H1 (cell line): ENCODE results near the gene TAS2R5. TPM values are rescaled to one million over a fixed set of nuclear protein-coding genes. Genes with fewer than 3 reads are reported as not detected.

Source experiments
- CTCF ChIA-PET: fragments of 300-600 bp; sonication (Branson Sonifier 250); formaldehyde crosslinking; loops from one replicate; lab custom pipeline; 2021; ENCODE audit not compliant: partially characterized antibody; lab: Charles Lee
- POLR2A ChIA-PET: fragments of 300-600 bp; sonication (Branson Sonifier 250); formaldehyde crosslinking; loops from one replicate; lab custom pipeline; 2021; ENCODE audit warnings: inconsistent platforms; ENCODE audit not compliant: partially characterized antibody; lab: Charles Lee
- DNase-seq, 2 experiments: peaks; one replicate each; pipeline versions ENCODE4 v3.0.0 to v3.0.0-alpha.2; 2010 to 2022; ENCODE audit warnings: low spot score in 2 of 2, low read depth in 1 of 2, mixed read lengths in 1 of 2
- FAIRE-seq: peaks from 2 replicates; lab custom pipeline; 2011; peaks lifted over from hg19 to GRCh38; lab: Jason Lieb, UNC
- H2AFZ ChIP-seq: 2 replicates; pipeline ENCODE4 v1.8.1; 2012; ENCODE audit warnings: low read length, inconsistent platforms
- H2AK5ac ChIP-seq: 2 replicates; pipeline ENCODE4 v1.6.1; 2013; ENCODE audit warnings: low read depth, low read length
- H2BK120ac ChIP-seq: replicated peaks from 2 replicates; pipeline ENCODE3; 2013; ENCODE audit warnings: low read depth, low read length, inconsistent platforms
- H2BK12ac ChIP-seq: 2 replicates; pipeline ENCODE4 v1.6.1; 2013; ENCODE audit warnings: low read depth, low read length
- H2BK15ac ChIP-seq: 2 replicates; pipeline ENCODE4 v1.6.1; 2013; ENCODE audit warnings: low read length
- H2BK20ac ChIP-seq: 2 replicates; pipeline ENCODE4 v1.6.1; 2013; ENCODE audit warnings: low read length
- H2BK5ac ChIP-seq: 2 replicates; pipeline ENCODE4 v1.6.1; 2013; ENCODE audit warnings: low read depth, low read length
- H3K14ac ChIP-seq: 2 replicates; pipeline ENCODE4 v1.6.1; 2013; ENCODE audit warnings: inconsistent platforms; ENCODE audit not compliant: insufficient read length
- H3K18ac ChIP-seq: 2 replicates; pipeline ENCODE4 v1.6.1; 2013; ENCODE audit warnings: low read length; ENCODE audit errors: extremely low read depth
- H3K23ac ChIP-seq: 2 replicates; pipeline ENCODE4 v1.6.1; 2013; ENCODE audit warnings: inconsistent platforms; ENCODE audit not compliant: insufficient read length
- H3K23me2 ChIP-seq: 2 replicates; pipeline ENCODE4 v1.6.1; 2013; ENCODE audit warnings: low read depth, low read length
- H3K27ac ChIP-seq: 2 replicates; pipeline ENCODE4 v1.6.1; 2011; ENCODE audit warnings: low read depth, low read length, inconsistent platforms
- H3K27me3 ChIP-seq, 4 experiments: replicated peaks in 1 of 4; 1 replicate in 1 of 4; 2 replicates in 3 of 4; pipeline versions ENCODE4 v1.6.1 to v1.8.1; 2011 to 2013; ENCODE audit warnings: low read length in 3 of 4, mild to moderate bottlenecking in 3 of 4, inconsistent platforms in 2 of 4, mixed read lengths in 2 of 4, moderate library complexity in 1 of 4; ENCODE audit not compliant: control insufficient read depth in 3 of 4, insufficient read depth in 3 of 4; ENCODE audit errors: extremely low read depth in 1 of 4
- H3K36me3 ChIP-seq, 4 experiments: 2 replicates each; pipeline versions ENCODE4 v1.6.1 to v1.8.1; 2011 to 2013; ENCODE audit warnings: mild to moderate bottlenecking in 4 of 4, low read length in 3 of 4, moderate library complexity in 2 of 4, control low read depth in 1 of 4, inconsistent platforms in 1 of 4; ENCODE audit not compliant: insufficient read depth in 4 of 4, control insufficient read depth in 2 of 4
- H3K4ac ChIP-seq: replicated peaks from 2 replicates; pipeline ENCODE3; 2013; ENCODE audit warnings: low read length, low read depth, mixed read lengths, inconsistent platforms; ENCODE audit not compliant: insufficient read length
- H3K4me1 ChIP-seq, 4 experiments: replicated peaks in 1 of 4; 1 replicate in 1 of 4; 2 replicates in 3 of 4; pipeline versions ENCODE4 v1.6.1 to v1.8.1; 2011 to 2013; ENCODE audit warnings: low read length in 3 of 4, inconsistent platforms in 2 of 4, mixed read lengths in 1 of 4; ENCODE audit not compliant: insufficient read depth in 4 of 4, control insufficient read depth in 3 of 4
- H3K4me2 ChIP-seq, 2 experiments: 2 replicates each; pipeline versions ENCODE4 v1.6.1 to v1.8.1; 2011 to 2013; ENCODE audit warnings: low read depth in 2 of 2, low read length in 2 of 2, control low read depth in 1 of 2, inconsistent platforms in 1 of 2, mild to moderate bottlenecking in 1 of 2; ENCODE audit not compliant: insufficient read depth in 1 of 2
- H3K4me3 ChIP-seq, 4 experiments: fragments of 200-600, 300-600 bp in 1 of 4; sonication (generic), shearing (Covaris generic), sonication (Bioruptor Twin) in 1 of 4; 2 replicates each; pipeline versions ENCODE4 v1.5.1 to v1.8.1; 2011 to 2016; ENCODE audit warnings: low read length in 4 of 4, low read depth in 3 of 4, control low read depth in 2 of 4, inconsistent platforms in 2 of 4, mild to moderate bottlenecking in 2 of 4, mixed read lengths in 1 of 4, moderate library complexity in 1 of 4; ENCODE audit not compliant: insufficient read depth in 2 of 4; ENCODE audit errors: extremely low read depth in 1 of 4
- H3K56ac ChIP-seq: replicated peaks from 2 replicates; pipeline ENCODE3; 2013; ENCODE audit warnings: low read depth, mild to moderate bottlenecking, mixed read lengths, low read length, inconsistent platforms; ENCODE audit not compliant: insufficient read length
- H3K79me1 ChIP-seq: 2 replicates; pipeline ENCODE4 v1.6.1; 2013; ENCODE audit warnings: low read depth, low read length, control low read depth
- H3K79me2 ChIP-seq, 2 experiments: 2 replicates each; pipeline versions ENCODE4 v1.6.1 to v1.8.1; 2012 to 2013; ENCODE audit warnings: low read length in 2 of 2, mild to moderate bottlenecking in 2 of 2, inconsistent platforms in 1 of 2; ENCODE audit not compliant: insufficient read depth in 2 of 2, control insufficient read depth in 1 of 2
- H3K9ac ChIP-seq, 4 experiments: replicated peaks in 1 of 4; 1 replicate in 1 of 4; 2 replicates in 3 of 4; pipeline versions ENCODE4 v1.6.1 to v1.8.1; 2011 to 2013; ENCODE audit warnings: low read depth in 3 of 4, low read length in 3 of 4, control low read depth in 2 of 4, mild to moderate bottlenecking in 2 of 4, moderate library complexity in 2 of 4, inconsistent platforms in 1 of 4; ENCODE audit errors: extremely low read depth in 1 of 4
- H3K9me3 ChIP-seq, 2 experiments: 2 replicates each; pipeline versions ENCODE4 v1.6.1 to v1.8.1; 2012 to 2013; ENCODE audit warnings: mild to moderate bottlenecking in 2 of 2, moderate library complexity in 2 of 2, control low read depth in 1 of 2, inconsistent platforms in 1 of 2, low read depth in 1 of 2, low read length in 1 of 2, mixed read lengths in 1 of 2; ENCODE audit not compliant: insufficient read depth in 2 of 2
- H4K20me1 ChIP-seq, 2 experiments: replicated peaks in 1 of 2; 2 replicates each; pipeline versions ENCODE3 to v1.8.1; 2011 to 2013; ENCODE audit warnings: inconsistent platforms in 2 of 2, low read length in 2 of 2, mild to moderate bottlenecking in 1 of 2; ENCODE audit not compliant: insufficient read depth in 2 of 2, control insufficient read depth in 1 of 2
- H4K5ac ChIP-seq: 2 replicates; pipeline ENCODE4 v1.6.1; 2013; ENCODE audit warnings: low read length, low read depth, mixed read lengths, inconsistent platforms; ENCODE audit not compliant: insufficient read length
- H4K8ac ChIP-seq: 2 replicates; pipeline ENCODE4 v1.8.0; 2013; ENCODE audit warnings: mild to moderate bottlenecking, moderate library complexity, low read length, inconsistent platforms; ENCODE audit not compliant: insufficient read depth; ENCODE audit errors: extremely low read depth
- H4K91ac ChIP-seq: replicated peaks from 2 replicates; pipeline ENCODE3; 2013; ENCODE audit warnings: low read length, mixed read lengths, inconsistent platforms; ENCODE audit not compliant: insufficient read length
- BCL11A ChIP-seq, 2 experiments: IDR thresholded peaks; one replicate each; pipeline ENCODE4 v1.6.1; 2011; ENCODE audit warnings: low read depth in 2 of 2, low read length in 2 of 2, mild to moderate bottlenecking in 2 of 2
- CEBPB ChIP-seq: IDR thresholded peaks from 2 replicates; pipeline ENCODE4 v1.6.1; 2012; ENCODE audit warnings: low read depth, low read length
- CHD1 ChIP-seq: IDR thresholded peaks from 2 replicates; pipeline ENCODE4 v1.6.1; 2012; ENCODE audit warnings: low read depth, low read length, improper control_type of control experiment
- CHD2 ChIP-seq: IDR thresholded peaks from 2 replicates; pipeline ENCODE4 v1.6.1; 2012; ENCODE audit warnings: low read length, improper control_type of control experiment
- EGR1 ChIP-seq: IDR thresholded peaks from 2 replicates; pipeline ENCODE4 v1.6.1; 2011; ENCODE audit warnings: low read depth, low read length, borderline replicate concordance
- GABPA ChIP-seq: IDR thresholded peaks from 2 replicates; pipeline ENCODE4 v1.6.1; 2011; ENCODE audit warnings: mild to moderate bottlenecking, low read length, moderate library complexity, borderline replicate concordance; ENCODE audit not compliant: insufficient read depth
- JUND ChIP-seq: IDR thresholded peaks from 2 replicates; pipeline ENCODE4 v1.6.1; 2011; ENCODE audit warnings: mild to moderate bottlenecking, improper control_type of control experiment, low read length
- KDM4A ChIP-seq: IDR thresholded peaks from one replicate; pipeline ENCODE4 v1.7.1; 2012; ENCODE audit warnings: low read depth, mild to moderate bottlenecking, moderate library complexity, low read length, inconsistent platforms; ENCODE audit not compliant: severe bottlenecking
- MAX ChIP-seq: IDR thresholded peaks from 2 replicates; pipeline ENCODE4 v1.6.1; 2012; ENCODE audit warnings: inconsistent platforms
- NRF1 ChIP-seq: IDR thresholded peaks from 2 replicates; pipeline ENCODE4 v1.6.1; 2011; ENCODE audit warnings: mild to moderate bottlenecking, low read depth, low read length, improper control_type of control experiment
- POU5F1 ChIP-seq: IDR thresholded peaks from 2 replicates; pipeline ENCODE4 v1.6.1; 2011; ENCODE audit warnings: low read depth, mild to moderate bottlenecking, low read length, moderate library complexity
- SIX5 ChIP-seq: IDR thresholded peaks from 2 replicates; pipeline ENCODE4 v1.6.1; 2011; ENCODE audit warnings: mild to moderate bottlenecking, low read depth, low read length
- SP4 ChIP-seq: IDR thresholded peaks from 2 replicates; pipeline ENCODE4 v1.6.1; 2012; ENCODE audit warnings: low read length, inconsistent platforms
- TEAD4 ChIP-seq: IDR thresholded peaks from 2 replicates; pipeline ENCODE4 v1.6.1; 2012; ENCODE audit warnings: low read depth, low read length, inconsistent platforms, mixed read lengths
- ZNF274 ChIP-seq: IDR thresholded peaks from 2 replicates; pipeline ENCODE4 v1.7.0; 2012; ENCODE audit warnings: low read length, borderline replicate concordance; ENCODE audit errors: extremely low read depth
- WGBS, 2 experiments: shearing (Covaris generic) in 1 of 2; methylation state at CpG; one replicate each; pipeline versions ENCODE4 v1.1.6 to v1.1.7; 2013 to 2015; ENCODE audit warnings: low lambda C conversion rate in 2 of 2, mixed read lengths in 2 of 2, inconsistent platforms in 1 of 2, low coverage in 1 of 2, missing lambda C conversion rate in 1 of 2; ENCODE audit not compliant: insufficient replicate concordance in 2 of 2, insufficient coverage in 1 of 2, insufficient read length in 1 of 2; ENCODE audit errors: extremely low coverage in 1 of 2, missing lambda C conversion rate in 1 of 2; 5-methylcytosine and 5-hydroxymethylcytosine counted together
- polyA plus RNA-seq, 7 experiments: library from polyadenylated mRNA; depleted of rRNA in 3 of 7; stranded (reverse) in 5 of 7; unstranded in 2 of 7; fragments of >200 nt in 5 of 7; fragments of 200-250 nt in 2 of 7; gene quantifications; 1 replicate in 5 of 7; 2 replicates in 1 of 7; 4 replicates in 1 of 7; pipeline versions ENCODE4 v1.2.1 to v1.2.3, GENCODE V29; 2011 to 2013; ENCODE audit warnings: missing spikeins in 2 of 7, mixed read lengths in 2 of 7
- total RNA-seq: library from RNA; stranded (reverse); fragmentation: NEBNext Ultra II Directional; extraction: Animal tissue kit (Norgen Biotek cat#: 25700); gene quantifications from 2 replicates; pipeline ENCODE4 v1.2.1, GENCODE V29; 2021
- TF ChIP-seq, protein P1 (sequence below): IDR thresholded peaks from 2 replicates; pipeline ENCODE4 v1.6.1; 2012; ENCODE audit warnings: inconsistent platforms

Gene TAS2R5
- total and polyA plus RNA-seq, 2 of the 8 experiments (the other 6 are each of a cell fraction or from before 2014, with no cell fraction given) = 1.5 to 6.2 TPM

DNA sequence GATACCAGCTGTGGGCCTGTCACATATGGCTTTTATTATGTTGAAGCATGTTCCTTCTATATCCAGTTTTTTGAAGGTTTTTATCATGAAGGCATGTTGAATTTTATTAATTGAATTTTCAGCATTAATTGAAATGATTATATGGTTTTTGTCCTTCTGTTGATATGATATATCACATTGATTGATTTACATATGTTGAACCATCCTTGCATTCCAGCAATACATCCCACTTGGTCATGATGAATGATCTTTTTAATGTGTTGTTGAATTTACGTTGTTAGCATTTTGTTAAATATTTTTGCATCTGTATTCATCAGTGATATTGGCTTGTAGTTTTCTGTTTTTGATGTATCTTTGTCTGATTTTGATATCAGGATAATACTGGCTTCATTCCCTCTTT is 30.1 kb downstream of the TAS2R5 start:
- Histone ChIP-seq H3K9ac (no peak overlapping the region), H3K4me2 (no peak overlapping the region), H4K8ac (no peak overlapping the region), H3K9me3 (no peaks in the 10 kb centered on the region; a peak in 1 of 4 replicates), H2BK15ac (no peak overlapping the region), H3K79me2 (no peaks in the 10 kb centered on the region), H3K27ac (no peak overlapping the region), H2BK120ac (no peak overlapping the region), H2BK20ac (no peak overlapping the region), H2AFZ (no peak overlapping the region), H3K23ac (no peak overlapping the region), H4K20me1 (no peaks in the 10 kb centered on the region), H3K79me1 (no peaks in the 10 kb centered on the region), H3K4ac (no peak overlapping the region), H4K5ac (no peak overlapping the region), H2BK12ac (no peak overlapping the region), H2BK5ac (no peak overlapping the region), H3K23me2 (no peaks in the 10 kb centered on the region), H3K36me3 (no peaks in the 10 kb centered on the region), H3K14ac (no peak overlapping the region), H4K91ac (no peak overlapping the region), H3K56ac (no peak overlapping the region), H3K18ac (no peak overlapping the region), H3K4me3 (no peak overlapping the region), H2AK5ac (no peak overlapping the region), H3K27me3 (no peaks in the 10 kb centered on the region), H3K4me1 (peaks cover 0 to 2% (median 0%) of the 10 kb centered on the region in 4 experiments; a peak in 1 of 7 replicates)
- POLR2A ChIA-PET = no interaction called here
- DNase-seq (no peak), FAIRE-seq (no peak)
- WGBS, 2 experiments = 88% methylated on average over 1 of the region's 1 CpG; no CpG with 5 or more reads in 1 of the 2 experiments
- CTCF ChIA-PET = no interaction called here
- TF ChIP-seq SIX5 (no peak), MAX (no peak), GABPA (no peak), TEAD4 (no peak), EGR1 (no peak), KDM4A (no peak), BCL11A (IDR thresholded peaks at IDR 0.05; ENCODE audit: low read depth in 2 of 2, low read length in 2 of 2) (no peak), CHD1 (no peak), CEBPB (no peak), JUND (no peak), SP4 (no peak), POU5F1 (no peak), CHD2 (no peak), NRF1 (no peak), ZNF274 (no peak)
- TF ChIP-seq, protein P1, sequence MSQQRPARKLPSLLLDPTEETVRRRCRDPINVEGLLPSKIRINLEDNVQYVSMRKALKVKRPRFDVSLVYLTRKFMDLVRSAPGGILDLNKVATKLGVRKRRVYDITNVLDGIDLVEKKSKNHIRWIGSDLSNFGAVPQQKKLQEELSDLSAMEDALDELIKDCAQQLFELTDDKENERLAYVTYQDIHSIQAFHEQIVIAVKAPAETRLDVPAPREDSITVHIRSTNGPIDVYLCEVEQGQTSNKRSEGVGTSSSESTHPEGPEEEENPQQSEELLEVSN = no peak
